Measurements from ENCODE around the gene BID.

DNA sequence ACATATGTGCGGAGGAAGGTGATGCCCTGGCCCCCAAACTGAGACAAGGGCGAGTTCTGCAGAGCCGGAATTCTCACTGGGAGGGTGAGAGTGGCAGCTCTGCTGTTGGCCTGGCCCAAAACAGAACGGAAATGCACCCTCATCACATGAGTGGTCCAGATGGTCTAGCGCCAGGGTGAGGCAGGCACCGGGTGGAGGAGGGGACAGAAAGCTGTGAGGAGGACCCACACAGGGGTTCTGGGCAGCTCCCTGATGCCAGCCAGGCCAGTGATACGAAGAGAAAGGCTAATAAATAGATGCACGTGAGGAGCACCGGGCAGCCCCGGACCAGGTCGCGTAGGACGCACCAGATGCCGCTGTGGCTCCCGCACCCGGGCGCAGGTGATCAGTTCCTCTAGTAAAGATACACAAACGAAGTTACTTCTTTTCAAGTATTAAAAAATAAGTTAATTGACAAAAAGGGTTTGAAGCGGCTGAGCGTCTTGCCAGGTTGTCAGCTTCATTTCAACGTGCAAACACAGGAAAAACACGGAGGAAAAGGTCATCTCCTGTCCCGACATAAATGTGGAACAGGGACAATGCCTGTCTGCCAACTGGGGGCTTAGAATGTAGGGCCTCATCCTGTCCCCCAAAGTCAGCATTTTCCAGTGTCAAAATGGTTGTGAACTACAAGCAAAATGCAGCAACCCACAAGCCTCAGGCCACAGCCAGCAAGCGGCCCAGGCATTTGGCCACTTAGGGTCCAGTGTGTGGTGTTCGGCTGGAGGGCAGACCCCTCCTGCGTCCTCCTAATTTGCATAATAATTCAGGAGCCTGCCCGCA is 15.3 kb upstream of the BID start:
- TF ChIP-seq CTCF (IDR thresholded peaks at IDR 0.05; ENCODE audit: control extremely low read depth in 1 of 3, insufficient read depth in 1 of 3, low read depth in 1 of 3, low read length in 3 of 3) (no peak), ZNF274 (IDR thresholded peaks at IDR 0.05; ENCODE audit: borderline replicate concordance, extremely low read depth, low read length) (no peak)
